ENCODE measurements around the gene COX10.

The COX10 gene

GRCh38 chr17:14211246-14211645 is 141.9 kb downstream of the COX10 start:
- POLR2A ChIA-PET = no interaction called here
- no peak for DNase-seq (ENCODE audit: extremely low spot score)
- TF ChIP-seq, protein P1, sequence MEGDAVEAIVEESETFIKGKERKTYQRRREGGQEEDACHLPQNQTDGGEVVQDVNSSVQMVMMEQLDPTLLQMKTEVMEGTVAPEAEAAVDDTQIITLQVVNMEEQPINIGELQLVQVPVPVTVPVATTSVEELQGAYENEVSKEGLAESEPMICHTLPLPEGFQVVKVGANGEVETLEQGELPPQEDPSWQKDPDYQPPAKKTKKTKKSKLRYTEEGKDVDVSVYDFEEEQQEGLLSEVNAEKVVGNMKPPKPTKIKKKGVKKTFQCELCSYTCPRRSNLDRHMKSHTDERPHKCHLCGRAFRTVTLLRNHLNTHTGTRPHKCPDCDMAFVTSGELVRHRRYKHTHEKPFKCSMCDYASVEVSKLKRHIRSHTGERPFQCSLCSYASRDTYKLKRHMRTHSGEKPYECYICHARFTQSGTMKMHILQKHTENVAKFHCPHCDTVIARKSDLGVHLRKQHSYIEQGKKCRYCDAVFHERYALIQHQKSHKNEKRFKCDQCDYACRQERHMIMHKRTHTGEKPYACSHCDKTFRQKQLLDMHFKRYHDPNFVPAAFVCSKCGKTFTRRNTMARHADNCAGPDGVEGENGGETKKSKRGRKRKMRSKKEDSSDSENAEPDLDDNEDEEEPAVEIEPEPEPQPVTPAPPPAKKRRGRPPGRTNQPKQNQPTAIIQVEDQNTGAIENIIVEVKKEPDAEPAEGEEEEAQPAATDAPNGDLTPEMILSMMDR (IDR thresholded peaks at IDR 0.05; ENCODE audit: control extremely low read depth, extremely low read depth, low read depth, missing control alignments) = no peak
- CTCF ChIA-PET = interaction anchor here (0.9 to 2.4 kb wide), 9 partner anchors 8 to 715 kb away, joined by 3 to 10 read pairs (median 4); partner anchors contain the start of gene HS3ST3B1

DNA sequence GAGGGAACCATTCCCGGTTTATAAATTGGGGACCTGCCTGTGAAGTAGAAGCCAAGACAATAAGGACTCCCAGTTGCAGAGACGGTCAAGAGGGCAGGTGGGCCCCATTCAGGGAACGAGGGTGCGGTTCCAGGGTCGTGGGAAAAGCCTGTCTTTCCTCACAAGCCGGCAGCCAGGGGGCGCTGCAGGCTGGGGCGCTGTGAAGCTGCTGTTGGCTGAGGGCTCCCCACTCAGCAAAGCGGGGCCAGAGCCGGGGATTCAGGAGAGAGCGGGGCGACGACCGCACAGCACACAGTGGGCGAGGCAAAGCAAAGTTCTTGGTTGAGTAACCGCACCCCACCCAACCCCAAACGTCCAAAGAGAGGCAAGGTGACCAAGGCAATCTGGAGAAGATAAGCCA is 142.5 kb downstream of the COX10 start:
- TF ChIP-seq, protein P1 (IDR thresholded peaks at IDR 0.05; ENCODE audit: control extremely low read depth, extremely low read depth, low read depth, missing control alignments) = peak; percentile 47
- CTCF ChIA-PET = interaction anchor here (0.9 to 2.4 kb wide), 9 partner anchors 8 to 714 kb away, joined by 3 to 10 read pairs (median 4); partner anchors contain the start of gene HS3ST3B1
- POLR2A ChIA-PET = no interaction called here
- peak; percentile 47 for DNase-seq (ENCODE audit: extremely low spot score)

GRCh38 chr17:14212401-14212800 is 143.1 kb downstream of the COX10 start:
- no peak for DNase-seq (ENCODE audit: extremely low spot score)
- ChIA-PET POLR2A (no interaction called here), CTCF (interaction anchor here (1.3 to 2.4 kb wide), 7 partner anchors 8 to 714 kb away, joined by 3 to 10 read pairs (median 6); partner anchors contain the start of gene HS3ST3B1)
- TF ChIP-seq, protein P1 (IDR thresholded peaks at IDR 0.05; ENCODE audit: control extremely low read depth, extremely low read depth, low read depth, missing control alignments) = no peak

GRCh38 chr17:14214271-14214670 is 145.0 kb downstream of the COX10 start:
- CTCF ChIA-PET = interaction anchor here (1.2 kb wide), 1 partner anchor 712 kb away, joined by 4 read pairs; no protein-coding TSS in a partner anchor
- no peak for DNase-seq (ENCODE audit: extremely low spot score)
- TF ChIP-seq, protein P1 (IDR thresholded peaks at IDR 0.05; ENCODE audit: control extremely low read depth, extremely low read depth, low read depth, missing control alignments) = no peak
- POLR2A ChIA-PET = no interaction called here

- DNase-seq (ENCODE audit: extremely low spot score) = no peak
- ChIA-PET CTCF (interaction anchor here (1.1 kb wide), 1 partner anchor 11 kb away, joined by 3 read pairs; no protein-coding TSS in a partner anchor), POLR2A (no interaction called here)
- TF ChIP-seq, protein P1 (IDR thresholded peaks at IDR 0.05; ENCODE audit: control extremely low read depth, extremely low read depth, low read depth, missing control alignments) = no peak
Observed at GRCh38 chr17:14222611-14223010, 153.3 kb downstream of the COX10 start.

DNA sequence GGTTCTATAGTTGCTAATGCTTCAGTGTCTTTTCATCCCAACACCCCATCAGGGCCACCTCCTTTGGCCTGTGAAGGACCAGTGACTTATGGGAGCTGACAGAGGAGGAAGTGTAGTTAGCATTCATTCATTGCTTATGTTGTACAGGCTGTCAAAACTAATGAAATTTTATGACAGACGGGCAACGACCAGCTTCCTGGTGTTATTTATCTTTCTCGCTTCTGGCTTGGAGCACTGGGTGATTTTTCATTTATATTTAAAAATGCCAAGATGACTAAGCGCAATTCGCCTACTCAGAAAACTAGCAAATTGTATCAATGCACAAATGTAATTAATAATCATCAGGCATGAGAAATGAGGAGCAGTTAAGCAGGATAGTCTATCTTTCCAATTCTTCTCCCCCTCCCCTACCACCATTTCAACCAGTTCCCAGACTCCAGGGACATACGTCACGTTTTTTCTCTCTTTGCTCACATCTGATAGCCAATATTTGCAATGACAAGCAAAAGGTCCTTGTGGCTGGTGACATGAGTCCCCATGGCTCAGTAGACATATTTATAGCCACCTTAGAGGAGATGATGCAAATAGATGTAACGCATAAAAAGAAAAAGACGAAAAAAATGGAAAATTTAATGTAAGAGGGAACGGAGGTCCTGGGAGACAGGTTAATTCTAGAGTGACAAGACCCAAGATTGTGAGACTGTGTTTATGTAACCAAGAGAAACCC is 156.1 kb downstream of the COX10 start:
- TF ChIP-seq, protein P1 (IDR thresholded peaks at IDR 0.05; ENCODE audit: control extremely low read depth, extremely low read depth, low read depth, missing control alignments) = no peak
- POLR2A ChIA-PET = no interaction called here
- CTCF ChIA-PET = interaction anchor here (1.6 kb wide), 1 partner anchor 10 kb away, joined by 3 read pairs; no protein-coding TSS in a partner anchor
- DNase-seq (ENCODE audit: extremely low spot score) = no peak
